Left renal cortex interstitium (tissue), 4 donors: ENCODE measurements around the gene LRRC4C. TPM values are rescaled to one million over a fixed set of nuclear protein-coding genes. Genes with fewer than 3 reads are reported as not detected.

Experiments used
- DNase-seq, 4 donors: peaks; one replicate each; pipeline ENCODE4 v3.0.0-alpha.2; 2013; ENCODE audit warnings: low read depth in 4 of 4, low spot score in 2 of 4, missing footprints in 1 of 4
- polyA plus RNA-seq, 4 donors: library from polyadenylated mRNA; unstranded; fragments of 120-200 nt; gene quantifications; one replicate each; pipeline ENCODE4 v1.2.1, GENCODE V29; 2013; ENCODE audit not compliant: insufficient read length in 4 of 4

LRRC4C gene
- polyA plus RNA-seq, 4 donors: 12.8 to 15.3 (median 14.6) TPM

DNA sequence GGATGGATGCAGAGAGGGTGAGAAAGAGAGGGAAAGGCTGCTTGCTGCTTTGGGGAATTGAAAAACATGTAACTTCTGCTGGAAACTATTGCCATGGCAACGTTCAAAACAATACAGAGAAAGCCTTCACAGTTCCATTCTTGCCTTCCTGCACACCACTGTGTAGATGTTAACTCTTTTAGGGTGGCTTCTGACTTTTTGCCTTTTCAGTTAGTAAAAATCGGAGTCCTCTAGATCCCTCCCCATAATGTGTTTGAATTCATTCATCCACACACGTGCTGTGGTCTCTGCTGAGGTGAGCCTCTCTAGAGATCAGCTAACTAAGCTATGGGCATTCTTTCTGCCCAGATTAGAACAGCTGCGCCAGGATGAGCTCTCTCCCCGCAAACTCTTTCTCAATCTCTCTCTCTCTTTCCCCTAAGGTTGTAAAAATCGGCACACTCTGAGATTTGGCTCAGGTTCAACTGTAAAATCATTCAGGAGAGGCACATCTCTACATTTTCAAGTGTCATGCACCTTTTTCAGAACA is 1178.3 kb downstream of the LRRC4C start:
- no peak for DNase-seq

- no peak for DNase-seq
Observed at GRCh38 chr11:40280159-40281051, 1179.0 kb downstream of the LRRC4C start.

GRCh38 chr11:40276960-40277359 is 1182.5 kb downstream of the LRRC4C start:
- DNase-seq: no peak

- no peak for DNase-seq
Observed at GRCh38 chr11:40274017-40274416, 1185.4 kb downstream of the LRRC4C start.

GRCh38 chr11:40273192-40273732 is 1186.2 kb downstream of the LRRC4C start:
- no peak for DNase-seq

DNA sequence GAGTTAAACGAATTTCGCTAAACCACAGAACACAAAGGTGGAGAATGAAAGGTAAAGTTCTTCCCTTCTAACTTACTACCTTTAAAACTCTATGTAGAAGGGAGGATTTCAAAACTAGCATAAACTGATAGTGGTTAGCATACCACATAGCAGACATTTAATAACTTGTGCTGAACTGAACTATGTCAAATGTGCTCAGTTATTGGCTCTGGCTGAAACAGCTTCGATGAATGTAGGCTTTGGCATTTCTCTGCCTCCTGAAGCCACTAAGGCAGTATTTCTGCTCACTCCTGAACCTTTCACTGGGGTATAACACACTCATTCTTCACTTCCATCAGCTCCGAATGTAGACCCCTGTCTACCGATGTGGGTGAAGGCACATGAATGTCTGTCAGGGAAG is 1188.1 kb downstream of the LRRC4C start:
- no peak for DNase-seq

- no peak for DNase-seq
Observed at GRCh38 chr11:40269865-40270264, 1189.6 kb downstream of the LRRC4C start.

DNA sequence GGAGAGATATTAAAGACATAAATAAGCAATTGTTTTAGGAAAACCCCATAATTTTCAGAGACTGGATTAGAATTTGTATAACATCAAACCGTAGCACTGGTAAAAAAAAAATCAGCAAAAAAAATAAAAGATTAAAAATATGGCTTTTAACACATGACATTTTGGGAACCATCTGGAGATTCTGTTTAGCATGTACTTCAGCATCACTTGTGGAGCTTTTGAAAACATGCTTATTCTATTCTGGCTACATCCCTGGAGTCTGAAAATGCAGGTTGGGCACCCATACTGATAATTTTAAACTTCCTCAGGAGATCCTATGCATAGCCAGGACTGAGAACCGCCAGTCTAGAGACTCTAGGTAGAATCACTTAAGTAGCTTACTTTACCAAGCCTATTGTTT is 1190.9 kb downstream of the LRRC4C start:
- no peak for DNase-seq

- no peak for DNase-seq
Observed at GRCh38 chr11:40255457-40255856, 1204.0 kb downstream of the LRRC4C start.

DNA sequence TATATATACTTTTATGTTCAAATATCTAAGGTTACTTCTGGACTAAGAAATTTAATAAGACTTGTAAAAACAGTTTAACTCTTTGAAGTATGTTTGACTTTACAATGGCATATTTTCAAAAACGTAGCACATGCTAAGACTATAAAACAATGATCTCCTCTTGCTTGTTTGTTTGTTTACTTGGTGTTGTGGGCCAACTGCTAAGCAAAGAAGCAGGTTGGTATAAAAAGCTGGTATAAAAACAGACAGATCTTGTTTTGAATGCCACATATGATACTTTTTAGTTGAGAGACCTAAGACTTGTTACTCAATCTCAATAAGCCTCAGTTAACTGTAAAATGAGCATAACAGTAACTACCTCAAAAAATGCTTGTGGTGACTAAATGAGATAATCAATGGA is 1206.3 kb downstream of the LRRC4C start:
- DNase-seq: no peak

DNA sequence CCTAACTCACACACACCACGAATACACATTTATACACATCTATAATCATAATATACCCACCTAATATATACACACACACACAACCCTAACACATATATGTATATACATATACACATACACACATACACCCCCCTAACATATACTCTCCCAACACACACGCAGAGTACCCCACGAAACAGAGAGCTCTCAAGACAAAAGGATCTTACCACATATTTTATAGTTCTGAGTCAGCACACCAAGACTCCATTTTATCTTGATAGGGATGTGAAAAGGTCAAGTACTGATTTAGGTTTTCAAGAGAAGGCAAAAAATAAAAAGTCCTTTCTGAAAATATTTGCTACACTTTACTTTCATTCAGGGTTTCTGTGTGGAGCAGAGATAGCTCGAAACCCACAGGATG is 1207.2 kb downstream of the LRRC4C start:
- DNase-seq: no peak

- DNase-seq: no peak
Observed at GRCh38 chr11:40246983-40247382, 1212.5 kb downstream of the LRRC4C start.

GRCh38 chr11:40241524-40242051 is 1217.9 kb downstream of the LRRC4C start:
- peak in 2 of 4 donors; percentile 1 to 8 for DNase-seq

- DNase-seq: no peak
Observed at GRCh38 chr11:40240284-40240683, 1219.2 kb downstream of the LRRC4C start.

DNA sequence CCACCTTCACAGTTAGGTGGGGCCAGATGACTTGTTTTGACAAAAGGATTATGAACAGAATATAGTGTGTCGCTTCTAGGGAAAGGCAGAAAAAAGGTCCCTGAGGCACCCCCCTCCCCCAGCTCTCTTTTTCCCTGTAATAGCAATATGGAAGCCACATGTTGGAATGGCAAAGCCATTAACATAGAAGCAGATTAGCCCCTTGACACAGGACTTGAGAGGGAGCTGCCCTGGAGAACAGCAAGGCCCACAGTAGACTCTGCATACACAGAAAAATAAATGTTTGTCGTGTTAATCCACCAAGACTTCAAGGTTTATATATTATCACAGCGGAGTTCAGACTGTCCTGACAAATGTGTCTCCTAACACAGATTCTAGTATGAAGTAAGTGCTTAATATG is 1222.9 kb downstream of the LRRC4C start:
- no peak for DNase-seq

- DNase-seq: no peak
Observed at GRCh38 chr11:40235841-40236240, 1223.6 kb downstream of the LRRC4C start.

DNA sequence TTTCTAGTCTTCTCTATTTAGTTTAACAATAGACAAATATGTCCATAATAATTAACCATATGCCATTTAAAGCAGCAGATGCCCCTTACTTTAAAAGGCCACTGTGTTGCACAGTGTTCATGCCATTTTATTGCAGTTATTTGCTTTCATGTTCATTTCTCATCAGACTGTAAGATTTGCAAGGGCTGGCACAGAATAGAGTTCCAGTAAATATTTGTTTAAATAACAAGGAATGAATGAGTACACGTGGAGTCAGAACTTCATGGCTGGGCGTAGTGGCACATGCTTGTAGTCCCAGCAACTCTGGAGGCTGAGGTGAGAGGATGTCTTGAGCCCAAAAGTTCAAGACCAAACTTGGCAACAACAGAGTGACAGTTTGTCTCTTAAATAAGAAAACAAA is 1228.6 kb downstream of the LRRC4C start:
- DNase-seq: no peak

DNA sequence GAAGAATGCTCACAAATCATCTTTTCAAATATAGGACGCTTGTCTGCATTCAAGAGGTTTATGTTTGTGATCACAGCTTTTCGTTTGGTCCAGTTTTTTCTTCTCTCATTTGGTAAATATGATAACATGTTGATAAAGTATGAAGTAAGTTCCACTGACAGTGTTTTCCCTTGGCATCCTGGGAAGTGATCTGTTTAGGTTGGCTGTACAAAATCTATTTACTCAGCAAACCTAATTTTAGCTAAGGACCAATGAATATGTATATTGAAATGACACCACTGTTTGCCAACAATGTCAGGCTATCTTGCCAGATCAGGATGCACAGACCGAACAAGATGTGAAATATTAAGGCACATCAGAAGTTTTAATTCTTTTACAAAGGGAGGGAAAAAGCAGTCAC is 1230.8 kb downstream of the LRRC4C start:
- no peak for DNase-seq

DNA sequence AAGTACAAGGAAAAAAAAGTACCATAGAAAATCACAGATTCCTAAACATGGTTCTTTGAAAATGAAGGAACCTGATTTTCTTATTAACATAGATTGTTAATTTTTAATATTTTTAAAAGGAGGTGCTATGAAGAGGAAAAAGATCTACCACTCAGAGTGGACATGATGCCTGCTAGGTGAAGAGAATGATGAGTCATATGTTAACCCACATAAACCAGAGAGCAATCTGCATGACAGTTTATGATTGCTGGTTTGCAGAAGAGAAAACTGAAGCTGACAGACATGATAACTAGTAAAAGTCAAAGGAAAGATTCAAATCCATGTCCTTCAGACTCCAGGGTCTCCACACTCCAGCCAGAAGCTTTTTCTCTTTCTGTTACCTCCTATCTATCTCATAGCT is 1231.7 kb downstream of the LRRC4C start:
- no peak for DNase-seq

- DNase-seq: no peak
Observed at GRCh38 chr11:40226654-40227053, 1232.8 kb downstream of the LRRC4C start.

- DNase-seq: no peak
Observed at GRCh38 chr11:40223596-40224330, 1235.7 kb downstream of the LRRC4C start.
